Dendritic cell treated with granulocyte-macrophage colony-stimulating factor and Interleukin-4, amounts not matched to agents 40 ng/mL and 50 ng/mL, for 4 days (primary cell): Measurements from ENCODE around the gene SNX2.
"Not testable (repeated sequence)": the region's sequence is repeated elsewhere in the genome, so short reads cannot be mapped to it uniquely, and the experiment has no call there.

Experiments
- H3K27ac Mint-ChIP-seq: one replicate; pipeline ENCODE4 v1.8.0; 2022; ENCODE audit warnings: mild to moderate bottlenecking, mixed read lengths
- H3K27me3 Mint-ChIP-seq: one replicate; pipeline ENCODE4 v1.8.0; 2022; ENCODE audit warnings: mild to moderate bottlenecking, mixed read lengths
- H3K36me3 Mint-ChIP-seq: one replicate; pipeline ENCODE4 v1.8.0; 2022; ENCODE audit warnings: low read depth, mixed read lengths
- H3K4me1 Mint-ChIP-seq: one replicate; pipeline ENCODE4 v1.8.0; 2022; ENCODE audit warnings: low read depth, mixed read lengths
- H3K4me3 Mint-ChIP-seq: one replicate; pipeline ENCODE4 v1.8.0; 2022; ENCODE audit warnings: mild to moderate bottlenecking, moderate library complexity, mixed read lengths
- H3K9me3 Mint-ChIP-seq: one replicate; pipeline ENCODE4 v1.8.0; 2022; ENCODE audit warnings: mixed read lengths
- intact Hi-C: fragments of 100-400 bp; cut with micrococcal nuclease; formaldehyde crosslinking; loops from one replicate; pipeline ENCODE4 v1.15.0; 2022

SNX2 gene

GRCh38 chr5:122756264-122756911 is 18.5 kb upstream of the SNX2 start:
- Mint-ChIP-seq H3K36me3 (no peaks in the 10 kb centered on the region), H3K9me3 (no peaks in the 10 kb centered on the region), H3K27ac (peak overlapping the region; percentile 94), H3K4me3 (peak overlapping the region; percentile 7), H3K27me3 (no peaks in the 10 kb centered on the region), H3K4me1 (peaks cover 43% of the 10 kb centered on the region)
- intact Hi-C loops, result loop anchor here (1.0 kb wide), 1 partner anchor 18 kb away; no protein-coding TSS in a partner anchor

DNA sequence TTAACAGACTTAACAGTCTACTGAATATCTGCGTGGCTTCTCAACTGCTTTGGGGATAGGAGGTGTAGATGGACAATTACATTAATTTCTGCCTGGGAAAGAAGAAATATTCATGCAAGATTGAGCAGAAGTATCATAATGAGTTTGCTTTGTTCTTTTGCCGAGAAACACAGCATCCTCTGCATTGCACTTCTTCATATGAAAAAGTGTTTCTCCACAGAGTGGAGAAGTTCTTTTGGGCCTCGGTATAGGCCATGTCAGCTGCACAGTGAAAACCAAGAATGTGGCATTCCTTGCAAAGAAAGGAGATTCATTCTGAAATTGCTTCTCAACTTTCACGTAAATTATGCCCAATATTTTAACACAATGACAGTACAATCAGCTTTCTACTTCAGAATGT is 17.6 kb upstream of the SNX2 start:
- intact Hi-C loops, result no loop called here
- no peak overlapping the region for H3K4me3 Mint-ChIP-seq
- H3K27ac Mint-ChIP-seq, result peak overlapping the region; percentile 94

DNA sequence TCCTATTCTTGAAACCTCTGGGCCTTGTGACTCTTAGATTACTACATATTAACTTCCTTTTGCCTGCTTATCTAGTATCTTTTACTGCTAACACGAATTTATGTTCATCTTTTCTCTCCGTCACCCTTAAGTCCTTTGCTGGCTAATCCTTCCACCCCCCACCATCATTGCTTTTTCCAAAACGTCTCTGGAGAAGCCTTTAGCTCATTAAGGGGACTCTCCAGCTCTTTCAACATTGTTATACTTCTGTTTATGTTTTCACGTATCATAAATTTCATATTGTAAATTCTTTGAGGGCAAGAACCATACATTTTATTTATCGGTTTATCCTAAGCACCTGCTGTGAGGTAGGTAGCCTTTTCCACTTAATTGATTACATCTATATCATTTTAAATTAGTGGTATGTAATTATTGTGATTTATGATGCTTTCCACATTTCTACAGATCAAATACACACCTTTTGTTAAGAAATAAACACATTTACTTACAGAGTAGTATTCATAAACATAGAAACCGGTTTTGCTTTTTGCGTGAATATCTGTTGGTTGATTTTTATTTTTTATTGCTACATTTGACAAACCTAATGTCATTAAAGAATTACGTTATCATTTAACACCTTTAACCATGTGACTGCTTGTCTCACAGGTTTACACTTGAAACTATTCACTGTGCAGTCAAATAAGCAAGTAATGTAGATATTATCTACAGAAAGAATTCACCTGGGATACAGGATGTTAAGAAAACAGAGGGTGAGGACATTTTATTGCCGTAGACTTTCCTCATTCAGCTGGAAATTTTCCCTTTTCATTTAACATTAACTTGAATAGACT is 15.4 kb upstream of the SNX2 start:
- no peak overlapping the region for H3K4me3 Mint-ChIP-seq
- intact Hi-C loops, result no loop called here
- no peaks in the 10 kb centered on the region for H3K27me3 Mint-ChIP-seq
- peaks cover 34% of the 10 kb centered on the region for H3K4me1 Mint-ChIP-seq
- no peaks in the 10 kb centered on the region for H3K36me3 Mint-ChIP-seq
- H3K27ac Mint-ChIP-seq, result peak overlapping the region; percentile 67
- no peaks in the 10 kb centered on the region for H3K9me3 Mint-ChIP-seq

More for the DNA sequence above, 17.6 kb upstream of the SNX2 start:
- H3K9me3 Mint-ChIP-seq, result no peaks in the 10 kb centered on the region
- H3K4me1 Mint-ChIP-seq, result peaks cover 37% of the 10 kb centered on the region
- no peaks in the 10 kb centered on the region for H3K27me3 Mint-ChIP-seq
- no peaks in the 10 kb centered on the region for H3K36me3 Mint-ChIP-seq

- Mint-ChIP-seq H3K4me3 (no peak overlapping the region), H3K27ac (no peak overlapping the region), H3K9me3 (no peaks in the 10 kb centered on the region), H3K4me1 (peaks cover 33% of the 10 kb centered on the region), H3K36me3 (no peaks in the 10 kb centered on the region), H3K27me3 (no peaks in the 10 kb centered on the region)
- intact Hi-C loops, result no loop called here
Observed at GRCh38 chr5:122760236-122760635, 14.6 kb upstream of the SNX2 start.

GRCh38 chr5:122761115-122761514 is 13.8 kb upstream of the SNX2 start:
- Mint-ChIP-seq H3K9me3 (no peaks in the 10 kb centered on the region), H3K4me1 (peaks cover 24% of the 10 kb centered on the region), H3K27me3 (no peaks in the 10 kb centered on the region), H3K27ac (no peak overlapping the region), H3K36me3 (no peaks in the 10 kb centered on the region), H3K4me3 (no peak overlapping the region)
- intact Hi-C loops, result no loop called here

DNA sequence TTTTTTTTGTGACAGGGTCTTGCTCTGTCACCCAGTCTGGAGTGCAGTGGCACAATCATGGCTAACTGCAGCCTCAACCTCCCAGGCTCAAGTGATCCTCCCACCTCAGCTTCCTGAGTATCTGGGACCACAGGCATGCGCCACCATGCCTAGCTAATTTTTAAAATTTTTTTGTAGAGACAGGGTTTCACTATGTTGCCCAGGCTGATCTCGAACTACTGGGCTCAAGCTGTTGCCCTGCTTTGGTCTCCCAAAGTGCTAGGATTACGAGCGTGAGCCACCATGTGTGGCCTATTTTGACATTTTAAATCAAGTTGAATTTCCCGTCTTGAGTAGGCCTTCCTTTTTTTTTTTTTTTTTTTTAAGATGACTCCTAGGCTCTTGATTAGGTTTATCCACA is 13.0 kb upstream of the SNX2 start:
- H3K27me3 Mint-ChIP-seq, H3K36me3 Mint-ChIP-seq, H3K4me3 Mint-ChIP-seq, intact Hi-C loops, H3K27ac Mint-ChIP-seq, H3K9me3 Mint-ChIP-seq: not testable (repeated sequence)
- peaks cover 21% of the 10 kb centered on the region for H3K4me1 Mint-ChIP-seq

DNA sequence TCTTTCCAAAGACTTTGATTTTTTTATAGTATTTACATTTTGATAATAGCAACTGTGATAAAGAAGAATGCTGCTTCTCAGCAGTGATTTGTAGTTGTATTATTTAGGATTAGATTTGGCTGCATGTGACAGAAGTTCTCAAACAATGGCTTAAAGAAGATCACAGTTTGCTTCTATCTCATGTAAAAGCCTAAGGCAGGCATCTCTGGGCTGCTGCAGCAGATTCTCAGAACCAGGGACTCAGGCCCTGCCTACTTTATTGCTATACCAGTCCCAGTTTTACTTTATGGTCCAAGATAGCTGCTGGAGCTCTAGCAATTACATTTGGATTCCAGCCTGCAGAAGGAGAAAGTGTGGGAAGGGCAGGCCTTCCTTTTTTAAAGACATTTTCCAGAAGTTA is 8.8 kb upstream of the SNX2 start:
- H3K27ac Mint-ChIP-seq, result peak overlapping the region; percentile 24
- peaks cover 21% of the 10 kb centered on the region for H3K9me3 Mint-ChIP-seq
- peaks cover 26% of the 10 kb centered on the region for H3K4me1 Mint-ChIP-seq
- H3K4me3 Mint-ChIP-seq, result no peak overlapping the region
- intact Hi-C loops, result no loop called here
- no peaks in the 10 kb centered on the region for H3K36me3 Mint-ChIP-seq
- H3K27me3 Mint-ChIP-seq, result no peaks in the 10 kb centered on the region

GRCh38 chr5:122770477-122770876 is 4.4 kb upstream of the SNX2 start:
- H3K4me1 Mint-ChIP-seq, result peaks cover 45% of the 10 kb centered on the region
- peaks cover 21% of the 10 kb centered on the region for H3K9me3 Mint-ChIP-seq
- H3K4me3 Mint-ChIP-seq, result no peak overlapping the region
- intact Hi-C loops, result no loop called here
- peaks cover 2% of the 10 kb centered on the region for H3K27me3 Mint-ChIP-seq
- peaks cover 8% of the 10 kb centered on the region for H3K36me3 Mint-ChIP-seq
- peak overlapping the region; percentile 60 for H3K27ac Mint-ChIP-seq

- peaks cover 24% of the 10 kb centered on the region for H3K36me3 Mint-ChIP-seq
- H3K27me3 Mint-ChIP-seq, result peaks cover 2% of the 10 kb centered on the region
- H3K9me3 Mint-ChIP-seq, result peaks cover 20% of the 10 kb centered on the region
- no peak overlapping the region for H3K27ac Mint-ChIP-seq
- H3K4me3 Mint-ChIP-seq, result no peak overlapping the region
- peaks cover 40% of the 10 kb centered on the region for H3K4me1 Mint-ChIP-seq
- intact Hi-C loops, result no loop called here
Observed at GRCh38 chr5:122772446-122772845, 2.4 kb upstream of the SNX2 start.

- Mint-ChIP-seq H3K36me3 (peaks cover 34% of the 10 kb centered on the region), H3K4me1 (peaks cover 43% of the 10 kb centered on the region), H3K27me3 (peaks cover 2% of the 10 kb centered on the region), H3K27ac (no peak overlapping the region), H3K4me3 (no peak overlapping the region), H3K9me3 (peaks cover 8% of the 10 kb centered on the region)
- intact Hi-C loops, result loop anchor here (1.0 kb wide), 1 partner anchor 17 kb away; no protein-coding TSS in a partner anchor
Observed at GRCh38 chr5:122773619-122774018, 1.3 kb upstream of the SNX2 start.

- peaks cover 43% of the 10 kb centered on the region for H3K36me3 Mint-ChIP-seq
Observed at GRCh38 chr5:122774519-122774860, 390 bp upstream of the SNX2 start.

DNA sequence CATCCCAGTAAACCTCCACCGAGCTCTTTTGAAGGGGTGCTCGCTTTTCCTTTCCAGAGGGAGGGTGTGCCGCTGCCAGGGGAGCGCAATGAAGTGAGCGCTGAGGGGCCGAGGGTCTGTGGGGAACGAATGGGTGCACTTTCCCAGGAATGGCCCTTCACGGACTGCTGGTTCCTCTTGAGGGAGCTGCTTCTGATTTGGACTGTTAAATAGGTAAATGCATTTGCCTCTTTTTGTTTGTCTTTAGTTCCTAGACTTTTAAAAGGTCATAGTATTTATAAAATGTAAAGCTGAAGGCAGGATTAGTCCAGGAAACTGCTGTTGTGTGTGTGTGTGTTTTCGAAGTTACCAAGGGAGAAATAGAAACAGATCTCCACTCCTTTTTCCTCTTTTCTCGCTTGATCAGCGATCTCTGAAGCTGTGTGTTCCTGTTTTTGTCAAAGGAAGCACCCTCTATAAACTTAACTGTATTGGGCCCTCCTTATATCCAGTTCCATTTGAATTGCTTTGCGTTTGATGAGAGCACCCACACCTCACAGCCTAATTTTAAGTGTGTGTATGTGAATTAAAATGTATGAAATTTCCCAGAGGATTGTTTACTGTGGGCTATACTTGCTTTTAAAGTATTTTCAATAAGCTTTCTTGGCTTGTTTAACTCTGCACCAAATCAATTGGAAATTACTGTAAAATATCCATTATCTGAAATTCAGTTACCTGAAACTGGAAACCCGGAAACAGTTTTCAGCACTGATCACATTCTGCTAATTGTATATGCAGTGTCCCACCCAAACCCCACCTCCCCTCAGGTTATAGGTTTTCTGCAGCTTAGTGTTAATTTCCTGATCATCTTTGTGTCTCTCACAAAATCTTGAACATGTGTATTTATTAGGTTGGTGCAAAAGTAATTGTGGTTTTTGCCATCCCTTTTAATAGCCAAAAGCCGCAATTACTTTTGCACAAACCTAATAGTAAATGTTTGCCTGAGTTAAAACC is 966 bp downstream of the SNX2 start:
- intact Hi-C loops, result loop anchor here (2.0 to 5.0 kb wide), 2 partner anchors 15 to 74 kb away; no protein-coding TSS in a partner anchor
- peaks cover 2% of the 10 kb centered on the region for H3K27me3 Mint-ChIP-seq
- H3K36me3 Mint-ChIP-seq, result peaks cover 53% of the 10 kb centered on the region
- H3K27ac Mint-ChIP-seq, result peak overlapping the region; percentile 100
- peaks cover 46% of the 10 kb centered on the region for H3K4me1 Mint-ChIP-seq
- H3K4me3 Mint-ChIP-seq, result peak overlapping the region; percentile 99
- no peaks in the 10 kb centered on the region for H3K9me3 Mint-ChIP-seq

More at GRCh38 chr5:122774519-122774860, 390 bp upstream of the SNX2 start:
- peaks cover 2% of the 10 kb centered on the region for H3K27me3 Mint-ChIP-seq
- intact Hi-C loops, result loop anchor here (1.0 kb wide), 1 partner anchor 18 kb away; no protein-coding TSS in a partner anchor
- peak overlapping the region; percentile 100 for H3K27ac Mint-ChIP-seq
- H3K4me3 Mint-ChIP-seq, result peak overlapping the region; percentile 99
- H3K9me3 Mint-ChIP-seq, result peaks cover 8% of the 10 kb centered on the region
- H3K4me1 Mint-ChIP-seq, result peaks cover 52% of the 10 kb centered on the region

- Mint-ChIP-seq H3K36me3 (peaks cover 72% of the 10 kb centered on the region), H3K27me3 (no peaks in the 10 kb centered on the region), H3K27ac (no peak overlapping the region), H3K4me1 (peaks cover 33% of the 10 kb centered on the region), H3K9me3 (no peaks in the 10 kb centered on the region), H3K4me3 (peak overlapping the region; percentile 66)
- intact Hi-C loops, result loop anchor here (5.0 kb wide), 1 partner anchor 76 kb away; no protein-coding TSS in a partner anchor
Observed at GRCh38 chr5:122778157-122778556, 3.3 kb downstream of the SNX2 start.
